WERI-Rb-1 (cell line): ENCODE data around the gene SCO2.

Experiments used
- DNase-seq: peaks from one replicate; pipeline ENCODE4 v3.0.0-alpha.2; 2020
- H3K27ac ChIP-seq: fragments of 250-450 bp; sonication (Bioruptor Pico); 2 replicates; pipeline ENCODE4 v1.5.1; 2020; ENCODE audit warnings: mild to moderate bottlenecking, moderate library complexity
- H3K27me3 ChIP-seq: fragments of 250-450 bp; sonication (Bioruptor Pico); 2 replicates; pipeline ENCODE4 v1.5.1; 2021; ENCODE audit warnings: mild to moderate bottlenecking, low read depth, moderate library complexity; ENCODE audit not compliant: insufficient read depth, severe bottlenecking
- H3K36me3 ChIP-seq: fragments of 250-450 bp; sonication (Bioruptor Pico); 2 replicates; pipeline ENCODE4 v1.5.1; 2020; ENCODE audit warnings: mild to moderate bottlenecking, moderate library complexity
- H3K4me3 ChIP-seq: 2 replicates; pipeline ENCODE4 v1.5.1; 2011; ENCODE audit warnings: low read depth, mild to moderate bottlenecking, control low read depth, low read length
- H3K9me3 ChIP-seq: fragments of 250-450 bp; sonication (Bioruptor Pico); 2 replicates; pipeline ENCODE4 v1.5.1; 2021; ENCODE audit warnings: mild to moderate bottlenecking, moderate library complexity; ENCODE audit not compliant: severe bottlenecking
- TF ChIP-seq, protein P1 (sequence below): IDR thresholded peaks from 2 replicates; pipeline ENCODE4 v1.5.1; 2011; ENCODE audit warnings: low read depth, mild to moderate bottlenecking, control low read depth, inconsistent platforms, low read length

Gene SCO2

DNA sequence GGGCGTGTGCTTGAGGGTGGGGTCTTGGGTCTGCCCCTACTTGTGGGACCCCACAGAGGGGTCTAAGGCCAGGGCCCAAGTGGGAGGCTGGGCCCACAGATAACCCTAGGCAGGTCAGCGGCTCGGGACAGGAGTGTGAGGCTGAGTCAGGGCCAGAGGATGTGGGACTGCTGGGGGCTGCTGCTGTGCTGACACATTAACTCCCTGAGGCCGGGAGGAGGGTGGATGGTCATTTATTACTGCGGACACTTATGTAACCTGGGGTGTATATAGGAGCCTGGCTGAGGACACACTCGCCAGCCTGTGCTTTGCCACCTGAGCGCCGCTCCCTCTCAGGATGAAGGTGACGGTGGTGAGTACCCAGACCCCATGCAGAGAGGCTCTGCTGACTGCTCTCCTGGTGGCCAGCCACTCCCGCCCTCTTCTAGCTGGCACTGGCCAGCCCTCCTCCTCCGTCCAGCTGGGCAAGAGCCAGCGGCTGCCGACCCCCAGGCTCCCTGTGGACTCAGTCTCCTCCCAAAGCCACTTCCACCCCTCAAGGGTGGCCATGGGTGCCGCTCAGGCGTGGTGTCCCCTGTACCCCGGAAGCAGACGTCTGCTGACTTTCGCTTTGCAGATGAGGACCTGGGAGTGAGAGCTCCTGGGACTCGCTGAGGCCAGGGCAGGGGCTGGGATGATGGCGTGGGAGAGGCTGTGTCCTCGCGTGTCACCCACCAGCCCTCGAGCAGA is 38.7 kb downstream of the SCO2 start, which contains the start of gene MIOX:
Gene MIOX, plus strand, starts transcription at position 299 of the 729 bp plus-strand sequence. Its CDS starts 39 bp downstream, at position 338.
- no peak within 1 kb of the TSS for H3K4me3 ChIP-seq
- no peaks in the 10 kb centered on the region for H3K36me3 ChIP-seq
- no peak within 1 kb of the TSS for H3K27ac ChIP-seq
- TF ChIP-seq, protein P1, sequence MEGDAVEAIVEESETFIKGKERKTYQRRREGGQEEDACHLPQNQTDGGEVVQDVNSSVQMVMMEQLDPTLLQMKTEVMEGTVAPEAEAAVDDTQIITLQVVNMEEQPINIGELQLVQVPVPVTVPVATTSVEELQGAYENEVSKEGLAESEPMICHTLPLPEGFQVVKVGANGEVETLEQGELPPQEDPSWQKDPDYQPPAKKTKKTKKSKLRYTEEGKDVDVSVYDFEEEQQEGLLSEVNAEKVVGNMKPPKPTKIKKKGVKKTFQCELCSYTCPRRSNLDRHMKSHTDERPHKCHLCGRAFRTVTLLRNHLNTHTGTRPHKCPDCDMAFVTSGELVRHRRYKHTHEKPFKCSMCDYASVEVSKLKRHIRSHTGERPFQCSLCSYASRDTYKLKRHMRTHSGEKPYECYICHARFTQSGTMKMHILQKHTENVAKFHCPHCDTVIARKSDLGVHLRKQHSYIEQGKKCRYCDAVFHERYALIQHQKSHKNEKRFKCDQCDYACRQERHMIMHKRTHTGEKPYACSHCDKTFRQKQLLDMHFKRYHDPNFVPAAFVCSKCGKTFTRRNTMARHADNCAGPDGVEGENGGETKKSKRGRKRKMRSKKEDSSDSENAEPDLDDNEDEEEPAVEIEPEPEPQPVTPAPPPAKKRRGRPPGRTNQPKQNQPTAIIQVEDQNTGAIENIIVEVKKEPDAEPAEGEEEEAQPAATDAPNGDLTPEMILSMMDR = no peak
- H3K9me3 ChIP-seq = no peaks in the 10 kb centered on the region
- no peaks in the 10 kb centered on the region for H3K27me3 ChIP-seq
- DNase-seq = no peak

DNA sequence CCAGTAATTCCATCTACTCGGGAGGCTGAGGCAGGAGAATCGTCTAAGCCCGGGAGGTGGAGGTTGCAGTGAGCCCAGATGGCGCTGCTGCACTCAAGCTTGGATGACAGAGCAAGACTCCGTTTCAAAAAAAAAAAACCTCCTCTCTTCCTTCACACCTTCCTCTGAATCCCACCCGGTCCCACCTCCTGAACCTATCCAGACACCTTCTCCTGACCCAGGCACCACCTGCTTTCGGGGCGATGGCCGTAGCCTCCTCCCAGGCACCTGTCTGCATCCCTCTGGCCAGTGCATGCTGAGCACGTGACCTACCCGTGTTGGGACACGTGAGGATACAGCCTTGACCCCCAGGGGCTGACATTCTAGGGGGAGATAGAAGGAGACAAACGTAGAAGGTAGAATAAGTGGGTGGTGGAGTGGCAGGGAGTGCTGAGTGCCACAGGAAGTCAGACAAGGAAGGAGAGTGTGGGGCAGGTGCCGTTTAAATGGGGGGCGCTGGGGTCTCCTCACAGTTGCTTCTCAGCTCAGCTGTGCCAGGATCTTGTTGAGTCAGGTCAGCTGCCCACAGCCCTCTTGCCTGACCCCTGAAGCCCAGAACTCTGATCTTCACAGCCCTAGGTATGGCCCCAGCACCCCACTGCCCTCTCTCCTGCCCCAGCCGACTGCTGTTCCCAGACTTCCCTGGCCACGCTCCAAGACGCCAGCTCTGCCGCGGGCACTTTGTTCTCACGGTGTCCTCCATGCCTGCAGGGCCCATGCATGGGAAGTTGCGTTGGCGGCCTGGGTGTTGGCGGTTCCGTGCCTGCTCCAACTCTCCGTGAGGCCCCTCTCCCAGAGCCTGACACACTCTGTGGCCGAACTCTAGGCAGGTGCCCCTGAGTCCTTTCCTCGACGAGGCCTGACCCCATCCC is 39.9 kb downstream of the SCO2 start:
- peaks cover 5% of the 10 kb centered on the region for H3K9me3 ChIP-seq
- H3K27me3 ChIP-seq = no peaks in the 10 kb centered on the region
- H3K27ac ChIP-seq = no peak overlapping the region
- TF ChIP-seq, protein P1 = no peak
- H3K4me3 ChIP-seq = no peak overlapping the region
- DNase-seq = no peak
- H3K36me3 ChIP-seq = no peaks in the 10 kb centered on the region

DNA sequence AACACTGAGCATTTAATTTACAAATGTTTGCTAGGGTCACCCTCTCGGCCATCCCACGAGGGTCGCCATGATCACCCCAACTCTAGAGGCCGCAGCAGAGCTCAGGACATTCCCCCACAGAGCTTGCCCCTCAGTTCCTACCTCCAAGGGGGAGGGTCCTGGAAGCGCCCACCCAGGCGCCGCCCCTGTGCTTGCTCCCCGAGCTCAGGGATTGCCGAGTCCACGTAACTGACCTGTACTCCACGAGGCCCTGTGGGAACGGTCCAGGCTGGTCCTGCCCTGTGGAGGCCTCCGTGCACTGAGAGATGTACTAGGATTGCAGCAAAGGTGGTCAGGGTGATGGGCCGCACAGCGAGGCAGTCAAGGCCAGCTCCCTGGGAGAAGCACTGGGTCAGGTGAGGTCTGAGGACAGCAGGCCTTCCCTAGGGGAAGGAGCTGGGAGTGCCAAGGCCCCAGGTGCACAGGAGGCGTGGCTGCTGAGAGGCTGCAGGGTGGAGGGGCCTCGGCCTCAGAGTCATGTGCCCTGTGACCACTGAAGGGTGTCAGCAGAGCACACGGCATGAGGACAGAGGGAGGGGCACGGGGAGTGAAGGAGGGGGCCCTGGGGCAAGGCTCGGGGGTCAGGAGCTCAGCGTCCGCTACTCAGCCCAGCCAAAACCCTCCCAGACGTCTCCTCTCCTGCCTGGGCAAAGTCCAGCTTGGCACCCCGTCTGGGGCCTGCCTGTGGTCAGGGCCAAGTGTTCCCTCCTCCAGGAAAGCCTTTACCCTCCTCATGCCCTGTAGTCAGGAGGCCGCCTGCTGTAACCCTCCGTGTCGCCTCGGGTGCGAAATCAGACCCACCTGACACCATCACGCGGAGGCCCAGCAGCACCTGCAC is 41.2 kb downstream of the SCO2 start:
- TF ChIP-seq, protein P1 = no peak
- Histone ChIP-seq H3K36me3 (no peaks in the 10 kb centered on the region), H3K27me3 (no peaks in the 10 kb centered on the region), H3K27ac (no peak overlapping the region), H3K9me3 (peaks cover 5% of the 10 kb centered on the region), H3K4me3 (no peak overlapping the region)
- no peak for DNase-seq

GRCh38 chr22:50483556-50483955 is 41.8 kb downstream of the SCO2 start:
- TF ChIP-seq, protein P1 = no peak
- Histone ChIP-seq H3K27me3 (no peaks in the 10 kb centered on the region), H3K4me3 (no peak overlapping the region), H3K9me3 (peaks cover 5% of the 10 kb centered on the region), H3K27ac (no peak overlapping the region), H3K36me3 (no peaks in the 10 kb centered on the region)
- DNase-seq = no peak

- no peak for DNase-seq
- TF ChIP-seq, protein P1 = no peak
- Histone ChIP-seq H3K9me3 (peaks cover 5% of the 10 kb centered on the region), H3K4me3 (no peak overlapping the region), H3K27ac (no peak overlapping the region), H3K36me3 (no peaks in the 10 kb centered on the region), H3K27me3 (no peaks in the 10 kb centered on the region)
Observed at GRCh38 chr22:50483106-50483505, 42.3 kb downstream of the SCO2 start.
